ENCODE measurements around the gene NTSR1.

GRCh38 chr20:62738025-62738881 lies 29.6 kb downstream of the NTSR1 start:
- TF ChIP-seq CTCF (IDR thresholded peaks at IDR 0.05) = no peak
- no peak for TF ChIP-seq POLR2A (IDR thresholded peaks at IDR 0.05)
- no peak for TF ChIP-seq EP300 (IDR thresholded peaks at IDR 0.05)

Measured in ovary (tissue), 3 donors.